Measurements from ENCODE around the gene CAPRIN2.

The CAPRIN2 gene

GRCh38 chr12:30729547-30729946 lies 25.2 kb downstream of the CAPRIN2 start:
- Histone ChIP-seq H3K27me3 (no peaks in the 10 kb centered on the region), H3K27ac (no peak overlapping the region), H3K4me1 (peaks cover 0 to 9% (median 0%) of the 10 kb centered on the region in 4 donors), H3K9me3 (no peaks in the 10 kb centered on the region), H3K36me3 (peaks cover 11 to 31% (median 12%) of the 10 kb centered on the region in 3 donors), H3K4me3 (no peak overlapping the region)
- TF ChIP-seq, protein P1, sequence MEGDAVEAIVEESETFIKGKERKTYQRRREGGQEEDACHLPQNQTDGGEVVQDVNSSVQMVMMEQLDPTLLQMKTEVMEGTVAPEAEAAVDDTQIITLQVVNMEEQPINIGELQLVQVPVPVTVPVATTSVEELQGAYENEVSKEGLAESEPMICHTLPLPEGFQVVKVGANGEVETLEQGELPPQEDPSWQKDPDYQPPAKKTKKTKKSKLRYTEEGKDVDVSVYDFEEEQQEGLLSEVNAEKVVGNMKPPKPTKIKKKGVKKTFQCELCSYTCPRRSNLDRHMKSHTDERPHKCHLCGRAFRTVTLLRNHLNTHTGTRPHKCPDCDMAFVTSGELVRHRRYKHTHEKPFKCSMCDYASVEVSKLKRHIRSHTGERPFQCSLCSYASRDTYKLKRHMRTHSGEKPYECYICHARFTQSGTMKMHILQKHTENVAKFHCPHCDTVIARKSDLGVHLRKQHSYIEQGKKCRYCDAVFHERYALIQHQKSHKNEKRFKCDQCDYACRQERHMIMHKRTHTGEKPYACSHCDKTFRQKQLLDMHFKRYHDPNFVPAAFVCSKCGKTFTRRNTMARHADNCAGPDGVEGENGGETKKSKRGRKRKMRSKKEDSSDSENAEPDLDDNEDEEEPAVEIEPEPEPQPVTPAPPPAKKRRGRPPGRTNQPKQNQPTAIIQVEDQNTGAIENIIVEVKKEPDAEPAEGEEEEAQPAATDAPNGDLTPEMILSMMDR (IDR thresholded peaks at IDR 0.05): no peak
- no peak for DNase-seq
- intact Hi-C loops (cut with DNase I; ENCODE audit: low total_unique reads): no loop called here

GRCh38 chr12:30726647-30727046 lies 28.1 kb downstream of the CAPRIN2 start:
- H3K4me1 ChIP-seq: peaks cover 0 to 9% (median 0%) of the 10 kb centered on the region in 4 donors
- no peak for DNase-seq
- intact Hi-C loops (cut with DNase I; ENCODE audit: low total_unique reads): no loop called here
- no peaks in the 10 kb centered on the region for H3K9me3 ChIP-seq
- H3K27ac ChIP-seq: no peak overlapping the region
- H3K4me3 ChIP-seq: no peak overlapping the region
- no peaks in the 10 kb centered on the region for H3K27me3 ChIP-seq
- H3K36me3 ChIP-seq: peaks cover 18 to 40% (median 28%) of the 10 kb centered on the region in 3 donors
- TF ChIP-seq, protein P1 (IDR thresholded peaks at IDR 0.05): no peak

DNA sequence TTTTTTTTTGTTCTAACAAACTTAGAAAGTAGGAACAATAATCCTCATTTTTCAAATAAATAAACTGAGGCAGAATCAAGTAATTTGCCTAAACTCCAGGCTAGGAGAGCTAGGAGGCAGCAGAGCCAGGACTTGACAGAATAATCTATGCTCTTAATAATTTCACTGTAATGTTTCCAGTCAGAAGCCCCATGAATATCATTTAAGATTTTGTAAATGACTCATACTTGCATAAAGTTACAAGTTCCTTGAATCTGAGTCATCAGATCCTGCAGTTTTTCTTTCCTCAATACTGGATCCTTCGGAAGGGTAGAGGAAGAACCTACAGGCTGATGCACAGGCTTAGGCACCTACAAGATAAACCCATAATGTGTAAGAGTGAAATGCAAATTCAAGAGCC lies 29.0 kb downstream of the CAPRIN2 start:
- intact Hi-C loops (cut with DNase I; ENCODE audit: low total_unique reads): no loop called here
- H3K36me3 ChIP-seq: peaks cover 23 to 48% (median 28%) of the 10 kb centered on the region in 3 donors
- TF ChIP-seq, protein P1 (IDR thresholded peaks at IDR 0.05): no peak

DNA sequence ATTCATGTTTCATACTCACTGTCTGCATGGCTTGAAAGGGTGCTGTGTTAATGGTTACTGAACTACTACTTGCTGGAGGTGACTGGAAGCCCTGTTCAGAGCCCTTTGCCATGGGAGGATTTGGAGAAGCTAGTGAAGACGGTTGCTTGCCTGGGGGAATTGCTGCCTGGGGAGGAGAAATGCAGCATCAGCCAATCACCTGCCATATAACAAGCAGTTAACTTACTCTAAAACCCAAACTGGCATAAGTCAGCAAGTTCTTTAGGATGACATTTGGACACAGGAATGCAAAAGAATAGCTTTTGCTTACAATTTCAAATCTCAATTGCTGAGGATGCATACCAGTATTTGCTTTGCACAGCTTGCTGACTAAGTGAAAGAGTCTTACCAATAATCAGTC lies 35.7 kb downstream of the CAPRIN2 start:
- no peak overlapping the region for H3K27ac ChIP-seq
- no peak for DNase-seq
- H3K4me1 ChIP-seq: no peaks in the 10 kb centered on the region
- peaks cover 43 to 73% (median 60%) of the 10 kb centered on the region in 3 donors for H3K36me3 ChIP-seq
- H3K27me3 ChIP-seq: no peaks in the 10 kb centered on the region
- intact Hi-C loops (cut with DNase I; ENCODE audit: low total_unique reads): no loop called here
- H3K9me3 ChIP-seq: no peaks in the 10 kb centered on the region
- H3K4me3 ChIP-seq: no peak overlapping the region
- TF ChIP-seq, protein P1 (IDR thresholded peaks at IDR 0.05): no peak

More for the DNA sequence above, 29.0 kb downstream of the CAPRIN2 start:
- Histone ChIP-seq H3K4me3 (no peak overlapping the region), H3K27ac (no peak overlapping the region), H3K4me1 (peaks cover 0 to 9% (median 0%) of the 10 kb centered on the region in 4 donors), H3K27me3 (no peaks in the 10 kb centered on the region), H3K9me3 (no peaks in the 10 kb centered on the region)
- no peak for DNase-seq

GRCh38 chr12:30707613-30708342 lies 47.0 kb downstream of the CAPRIN2 start:
- intact Hi-C loops (cut with DNase I; ENCODE audit: low total_unique reads): no loop called here

More at GRCh38 chr12:30707613-30708342, 47.0 kb downstream of the CAPRIN2 start:
- no peaks in the 10 kb centered on the region for H3K4me1 ChIP-seq
- no peak overlapping the region for H3K4me3 ChIP-seq
- TF ChIP-seq, protein P1 (IDR thresholded peaks at IDR 0.05): no peak
- no peak overlapping the region for H3K27ac ChIP-seq
- no peaks in the 10 kb centered on the region for H3K9me3 ChIP-seq
- H3K27me3 ChIP-seq: no peaks in the 10 kb centered on the region
- H3K36me3 ChIP-seq: peaks cover 16 to 32% (median 24%) of the 10 kb centered on the region in 3 donors
- DNase-seq: no peak
